H1 (cell line): ENCODE measurements around the gene TBC1D10A. TPM values are rescaled to one million over a fixed set of nuclear protein-coding genes. Genes with fewer than 3 reads are reported as not detected.

Source experiments
- CHD7 ChIP-seq: fragments of 300-600 bp; sonication (generic); IDR thresholded peaks from 2 replicates; pipeline ENCODE4 v1.7.1; 2012; ENCODE audit warnings: low read length, moderate library complexity, mild to moderate bottlenecking, inconsistent platforms; ENCODE audit not compliant: insufficient replicate concordance
- RBBP5 ChIP-seq: IDR thresholded peaks from 2 replicates; pipeline ENCODE4 v1.7.1; 2012; ENCODE audit warnings: low read depth, mild to moderate bottlenecking, inconsistent platforms, low read length, moderate library complexity, borderline replicate concordance
- SIN3A ChIP-seq, 2 experiments: IDR thresholded peaks in 1 of 2; conservative IDR thresholded peaks in 1 of 2; 2 replicates each; pipeline ENCODE4 v1.6.1; 2011 to 2012; ENCODE audit warnings: low read length in 2 of 2, improper control_type of control experiment in 1 of 2, low read depth in 1 of 2, mild to moderate bottlenecking in 1 of 2
- polyA plus RNA-seq, 7 experiments: library from polyadenylated mRNA; depleted of rRNA in 3 of 7; stranded (reverse) in 5 of 7; unstranded in 2 of 7; fragments of >200 nt in 5 of 7; fragments of 200-250 nt in 2 of 7; gene quantifications; 1 replicate in 5 of 7; 2 replicates in 1 of 7; 4 replicates in 1 of 7; pipeline versions ENCODE4 v1.2.1 to v1.2.3, GENCODE V29; 2011 to 2013; ENCODE audit warnings: missing spikeins in 2 of 7, mixed read lengths in 2 of 7
- total RNA-seq: library from RNA; stranded (reverse); fragmentation: NEBNext Ultra II Directional; extraction: Animal tissue kit (Norgen Biotek cat#: 25700); gene quantifications from 2 replicates; pipeline ENCODE4 v1.2.1, GENCODE V29; 2021

The TBC1D10A gene
- total and polyA plus RNA-seq, 2 of the 8 experiments (the other 6 are each of a cell fraction or from before 2014, with no cell fraction given), result 5.4 to 7.0 TPM

- TF ChIP-seq CHD7 (no peak), SIN3A (conservative IDR thresholded peaks at IDR 0.05 in 1 of 2, IDR thresholded peaks at IDR 0.05 in 1 of 2; ENCODE audit: low read depth in 1 of 2, low read length in 2 of 2) (no peak), RBBP5 (no peak)
These were observed 39.7 kb downstream of the TBC1D10A start (continued) for GRCh38 chr22:30286813-30287647.
